GM12872 (cell line): ENCODE measurements around the gene WWOX.

Experiments used
- TF ChIP-seq, protein P1 (sequence below): IDR thresholded peaks from 3 replicates; pipeline ENCODE4 v1.5.1; 2011; ENCODE audit warnings: low read depth, mild to moderate bottlenecking, low read length, moderate library complexity; ENCODE audit not compliant: insufficient read depth

The WWOX gene

DNA sequence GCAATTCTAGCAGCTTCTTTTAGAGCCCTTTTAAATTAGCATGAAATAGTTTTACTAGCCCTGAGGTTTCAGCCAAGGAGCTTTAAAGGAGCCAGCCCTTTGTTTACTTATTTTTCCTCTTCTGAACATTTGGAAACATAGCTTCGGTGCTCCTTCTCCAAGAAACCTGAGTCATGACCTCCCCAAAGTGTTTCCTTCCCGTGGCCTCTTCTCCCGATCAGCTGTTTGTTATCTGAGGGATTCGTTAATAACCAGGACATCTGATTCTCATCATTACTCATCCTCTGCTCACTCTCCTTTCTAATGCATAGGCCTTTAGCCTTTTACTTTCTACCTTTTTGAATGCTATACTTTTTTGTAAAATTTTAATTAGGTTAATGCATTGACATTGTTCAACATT lies 204.5 kb downstream of the WWOX start:
- TF ChIP-seq, protein P1, sequence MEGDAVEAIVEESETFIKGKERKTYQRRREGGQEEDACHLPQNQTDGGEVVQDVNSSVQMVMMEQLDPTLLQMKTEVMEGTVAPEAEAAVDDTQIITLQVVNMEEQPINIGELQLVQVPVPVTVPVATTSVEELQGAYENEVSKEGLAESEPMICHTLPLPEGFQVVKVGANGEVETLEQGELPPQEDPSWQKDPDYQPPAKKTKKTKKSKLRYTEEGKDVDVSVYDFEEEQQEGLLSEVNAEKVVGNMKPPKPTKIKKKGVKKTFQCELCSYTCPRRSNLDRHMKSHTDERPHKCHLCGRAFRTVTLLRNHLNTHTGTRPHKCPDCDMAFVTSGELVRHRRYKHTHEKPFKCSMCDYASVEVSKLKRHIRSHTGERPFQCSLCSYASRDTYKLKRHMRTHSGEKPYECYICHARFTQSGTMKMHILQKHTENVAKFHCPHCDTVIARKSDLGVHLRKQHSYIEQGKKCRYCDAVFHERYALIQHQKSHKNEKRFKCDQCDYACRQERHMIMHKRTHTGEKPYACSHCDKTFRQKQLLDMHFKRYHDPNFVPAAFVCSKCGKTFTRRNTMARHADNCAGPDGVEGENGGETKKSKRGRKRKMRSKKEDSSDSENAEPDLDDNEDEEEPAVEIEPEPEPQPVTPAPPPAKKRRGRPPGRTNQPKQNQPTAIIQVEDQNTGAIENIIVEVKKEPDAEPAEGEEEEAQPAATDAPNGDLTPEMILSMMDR: no peak

- TF ChIP-seq, protein P1: no peak
These were observed 206.9 kb downstream of the WWOX start for GRCh38 chr16:78306361-78306760.

- TF ChIP-seq, protein P1: no peak
These were observed 208.5 kb downstream of the WWOX start for GRCh38 chr16:78307824-78308528.

GRCh38 chr16:78309763-78310162 lies 210.3 kb downstream of the WWOX start:
- TF ChIP-seq, protein P1: no peak

DNA sequence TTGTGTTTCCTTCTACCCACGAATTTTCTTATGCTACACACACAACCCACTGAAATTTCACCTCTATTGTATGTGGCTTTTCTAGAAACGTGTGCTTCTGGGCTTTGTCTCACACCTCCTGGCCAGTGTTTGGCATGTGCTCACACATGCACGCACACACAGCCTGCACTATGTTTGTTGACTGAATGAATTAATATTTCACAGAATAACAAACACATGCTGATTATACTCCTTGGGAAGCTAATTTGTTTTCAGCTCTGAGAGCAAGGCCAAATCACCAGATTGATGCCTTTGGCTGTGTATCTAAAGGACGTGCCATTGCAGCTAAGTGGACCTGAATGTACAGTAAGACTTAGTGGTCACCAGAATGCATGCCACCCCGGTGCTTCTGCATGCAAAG lies 210.7 kb downstream of the WWOX start:
- TF ChIP-seq, protein P1: no peak

GRCh38 chr16:78310990-78311561 lies 211.6 kb downstream of the WWOX start:
- TF ChIP-seq, protein P1: no peak

DNA sequence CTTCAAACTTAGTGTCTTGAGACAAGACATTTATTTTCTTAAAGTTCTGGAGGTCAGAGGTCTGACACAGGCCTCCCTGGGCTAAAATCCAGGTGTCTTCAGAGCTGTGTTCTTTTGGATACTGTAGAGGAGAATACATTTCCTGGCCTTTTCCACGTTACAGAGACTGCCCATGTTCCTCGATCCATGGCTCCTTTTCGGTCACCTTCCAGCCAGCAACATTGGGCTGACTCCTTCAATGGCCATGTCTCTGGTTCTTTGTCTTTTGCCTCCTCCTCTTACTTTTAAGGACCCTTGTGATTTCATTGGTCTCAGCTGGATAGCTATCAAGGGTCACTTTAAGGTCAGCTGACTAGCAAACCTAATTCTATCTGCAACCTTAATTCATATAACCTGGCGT lies 212.4 kb downstream of the WWOX start:
- TF ChIP-seq, protein P1: no peak
